ENCODE data around the gene AP3B1. TPM values are rescaled to one million over a fixed set of nuclear protein-coding genes. Genes with fewer than 3 reads are reported as not detected.

AP3B1 gene
- total and polyA plus RNA-seq, 2 of the 8 experiments (the other 6 are each of a cell fraction or from before 2014, with no cell fraction given) = 45.8 to 48.3 TPM

GRCh38 chr5:78274540-78275197, 19.8 kb downstream of the AP3B1 start (continued):
- TF ChIP-seq FOSL1 (IDR thresholded peaks at IDR 0.05; ENCODE audit: insufficient read depth, low read depth, low read length) (no peak), CHD1 (IDR thresholded peaks at IDR 0.05; ENCODE audit: low read depth, low read length) (no peak), NANOG (IDR thresholded peaks at IDR 0.05; ENCODE audit: insufficient read depth, low read depth, low read length, poor library complexity, severe bottlenecking) (no peak), CBX5 (IDR thresholded peaks at IDR 0.05; ENCODE audit: low read depth, low read length) (no peak), RAD21 (IDR thresholded peaks at IDR 0.05 in 1 of 2, conservative IDR thresholded peaks at IDR 0.05 in 1 of 2; ENCODE audit: low read depth in 2 of 2, low read length in 2 of 2) (no peak), BCL11A (IDR thresholded peaks at IDR 0.05; ENCODE audit: low read depth in 2 of 2, low read length in 2 of 2) (no peak)

Measured in H1 (cell line).